8988T (cell line): Measurements from ENCODE around the gene RCSD1.

Source experiments
- DNase-seq: peaks from one replicate; pipeline ENCODE4 v3.0.0; 2011

The RCSD1 gene

DNA sequence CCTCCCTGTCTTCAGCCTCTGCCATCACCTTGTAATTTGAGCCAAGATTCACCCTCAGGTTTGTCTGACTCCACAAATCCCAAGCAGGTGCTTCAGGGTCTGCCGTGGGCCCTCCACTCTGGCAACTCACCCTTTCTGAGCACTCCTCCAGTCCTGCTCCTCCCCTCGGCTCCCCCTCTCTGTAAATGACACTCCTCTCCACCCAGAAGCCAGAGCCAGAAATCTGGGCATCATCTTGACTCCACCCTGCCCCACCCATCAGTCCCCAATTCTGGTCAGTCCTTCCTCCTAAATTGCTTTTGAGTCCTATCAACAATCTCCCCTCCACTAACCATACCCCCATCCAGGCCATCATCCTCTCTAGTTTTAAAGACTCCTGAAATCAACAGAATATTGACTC, 40.5 kb downstream of the RCSD1 start:
- no peak for DNase-seq

DNA sequence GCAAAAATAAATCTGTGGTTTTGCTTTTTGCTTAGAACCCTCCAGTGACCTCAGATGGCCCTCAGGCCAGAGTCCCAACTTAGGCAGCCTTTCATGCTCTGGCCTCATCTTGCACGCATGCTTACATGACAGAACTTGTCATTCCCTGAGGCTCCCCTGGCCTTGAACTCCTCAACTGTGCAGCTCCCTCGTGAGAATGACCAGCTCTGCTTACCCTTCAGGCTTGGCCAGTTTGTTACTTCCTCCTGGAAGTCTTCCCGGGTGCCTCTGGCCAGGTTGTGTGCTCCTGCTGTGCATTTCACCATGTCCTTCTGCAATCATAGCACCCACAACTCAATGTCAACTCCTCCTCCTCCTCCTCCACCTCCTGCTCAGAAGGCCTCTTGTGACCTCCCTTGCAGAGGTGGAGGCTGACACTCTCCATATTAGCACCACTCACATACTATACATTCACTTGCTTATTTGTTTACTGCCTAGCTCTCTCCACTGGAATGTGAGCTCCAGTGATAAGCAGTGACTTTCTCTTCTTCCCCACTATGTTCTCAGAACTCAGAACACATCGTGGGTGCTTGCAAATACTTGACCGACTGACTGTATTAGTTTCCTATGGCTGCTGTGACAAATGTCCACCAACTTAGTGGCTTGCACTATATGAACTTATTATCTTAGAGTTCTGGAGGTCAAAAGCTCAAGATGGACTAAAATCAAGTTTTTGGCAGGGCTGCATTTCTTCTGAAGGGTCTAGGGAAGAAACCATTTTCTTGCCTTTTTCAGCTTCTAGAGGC, 41.9 kb downstream of the RCSD1 start:
- no peak for DNase-seq

DNA sequence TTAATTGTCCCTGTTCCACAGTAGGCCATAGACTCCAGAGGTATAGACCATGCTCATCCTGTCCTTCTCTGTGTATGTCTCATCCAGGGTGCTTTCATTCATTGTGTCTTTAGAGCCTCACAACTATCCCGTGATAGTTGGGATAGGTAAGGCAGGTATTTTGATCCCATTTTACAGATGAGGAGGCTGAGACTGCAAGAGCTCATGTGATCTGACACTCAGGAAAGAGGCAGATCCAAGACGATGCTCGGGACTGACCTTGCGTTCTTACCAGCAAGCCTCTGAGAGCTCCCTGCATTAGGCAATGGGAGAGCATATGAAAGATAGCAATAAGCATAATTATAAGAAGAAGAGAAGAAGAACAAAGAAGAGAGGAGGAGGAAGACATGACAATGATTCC, 42.8 kb downstream of the RCSD1 start:
- DNase-seq: no peak

DNA sequence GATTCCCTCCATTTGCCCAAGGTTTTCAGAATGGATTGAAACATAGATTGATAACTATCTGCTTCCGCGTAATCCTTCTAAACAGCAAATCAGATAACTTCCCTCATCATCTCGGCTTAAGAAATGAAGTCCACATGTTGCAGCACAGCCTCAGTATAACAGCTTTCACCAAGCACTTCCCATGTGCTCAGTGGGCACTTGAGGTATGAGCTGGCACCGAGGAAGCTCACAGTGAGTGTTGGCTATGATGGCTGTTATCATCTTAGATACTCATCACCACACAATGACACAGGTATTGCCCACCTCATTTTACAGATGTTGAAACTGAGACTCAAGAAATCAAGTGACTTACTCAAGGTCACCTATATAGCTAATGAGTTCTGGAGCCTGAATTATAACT, 43.2 kb downstream of the RCSD1 start:
- no peak for DNase-seq

DNA sequence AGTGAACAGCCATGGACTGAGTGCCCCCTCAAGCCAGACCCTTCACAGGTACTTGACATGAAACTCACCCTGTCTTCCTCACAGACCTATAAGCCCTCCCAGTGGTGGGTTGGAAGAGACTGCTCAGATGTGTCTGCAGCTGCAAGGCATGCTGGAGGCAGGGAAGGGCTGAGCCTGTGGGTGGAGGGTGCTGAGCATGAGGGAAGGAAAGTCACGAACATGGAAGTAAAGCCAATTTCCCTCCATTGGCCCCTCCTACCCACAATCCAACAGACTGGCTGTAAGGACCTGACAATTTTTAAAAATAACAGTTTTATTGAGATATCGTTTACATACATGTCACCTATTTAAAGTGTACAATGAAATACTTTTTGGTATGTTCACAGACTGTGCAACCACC, 44.1 kb downstream of the RCSD1 start:
- DNase-seq: no peak

DNA sequence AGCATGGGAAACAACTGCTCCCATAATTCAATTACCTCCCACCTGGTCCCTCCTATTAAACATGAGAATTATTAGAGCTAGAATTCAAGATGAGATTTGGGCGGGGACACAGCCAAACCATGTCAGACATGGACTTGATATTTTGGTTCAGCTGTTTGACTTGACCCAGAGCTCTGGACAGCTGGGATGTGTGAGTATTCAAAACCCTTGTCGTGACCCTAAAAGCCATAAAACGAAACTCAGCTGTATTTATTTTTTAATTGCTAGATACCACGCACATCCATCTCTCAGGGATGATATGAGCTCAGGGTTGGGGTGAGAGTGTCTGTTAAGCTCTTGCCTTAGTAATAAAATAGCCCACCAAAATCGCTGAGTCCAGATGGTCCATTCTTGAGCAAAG, 45.4 kb downstream of the RCSD1 start:
- no peak for DNase-seq

DNA sequence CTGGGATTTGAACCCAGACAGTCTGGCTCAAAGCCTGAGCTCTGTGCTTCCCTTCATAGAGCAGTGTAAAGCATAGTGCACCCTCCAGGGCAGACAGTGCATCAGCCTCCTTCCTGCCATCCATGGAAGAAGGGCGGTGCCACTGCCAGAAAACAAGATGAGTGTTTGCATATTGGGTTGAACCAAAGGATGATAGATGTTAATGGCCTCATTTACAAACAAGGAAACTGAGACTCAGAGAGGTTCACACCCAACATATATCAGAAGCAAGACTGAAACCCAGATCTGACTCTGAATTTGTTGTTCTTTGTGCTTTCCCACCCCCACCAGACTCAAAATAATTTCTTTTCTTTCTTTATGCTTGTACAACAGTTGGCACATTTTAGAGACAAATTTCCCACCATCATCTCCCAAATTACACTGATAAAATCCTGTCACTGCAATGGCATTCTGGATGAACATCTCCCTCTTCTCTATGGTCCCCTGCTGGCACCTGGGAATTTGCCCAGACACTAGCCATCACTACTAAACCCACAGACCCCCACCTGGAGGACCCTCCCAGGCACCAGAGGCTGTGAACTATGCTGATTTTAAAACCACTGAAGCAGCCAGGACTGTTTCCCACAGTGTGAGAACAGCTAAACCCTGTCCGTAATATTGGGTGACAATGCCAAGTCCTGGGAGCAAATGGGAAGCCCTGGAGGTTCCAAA, 46.3 kb downstream of the RCSD1 start:
- no peak for DNase-seq

DNA sequence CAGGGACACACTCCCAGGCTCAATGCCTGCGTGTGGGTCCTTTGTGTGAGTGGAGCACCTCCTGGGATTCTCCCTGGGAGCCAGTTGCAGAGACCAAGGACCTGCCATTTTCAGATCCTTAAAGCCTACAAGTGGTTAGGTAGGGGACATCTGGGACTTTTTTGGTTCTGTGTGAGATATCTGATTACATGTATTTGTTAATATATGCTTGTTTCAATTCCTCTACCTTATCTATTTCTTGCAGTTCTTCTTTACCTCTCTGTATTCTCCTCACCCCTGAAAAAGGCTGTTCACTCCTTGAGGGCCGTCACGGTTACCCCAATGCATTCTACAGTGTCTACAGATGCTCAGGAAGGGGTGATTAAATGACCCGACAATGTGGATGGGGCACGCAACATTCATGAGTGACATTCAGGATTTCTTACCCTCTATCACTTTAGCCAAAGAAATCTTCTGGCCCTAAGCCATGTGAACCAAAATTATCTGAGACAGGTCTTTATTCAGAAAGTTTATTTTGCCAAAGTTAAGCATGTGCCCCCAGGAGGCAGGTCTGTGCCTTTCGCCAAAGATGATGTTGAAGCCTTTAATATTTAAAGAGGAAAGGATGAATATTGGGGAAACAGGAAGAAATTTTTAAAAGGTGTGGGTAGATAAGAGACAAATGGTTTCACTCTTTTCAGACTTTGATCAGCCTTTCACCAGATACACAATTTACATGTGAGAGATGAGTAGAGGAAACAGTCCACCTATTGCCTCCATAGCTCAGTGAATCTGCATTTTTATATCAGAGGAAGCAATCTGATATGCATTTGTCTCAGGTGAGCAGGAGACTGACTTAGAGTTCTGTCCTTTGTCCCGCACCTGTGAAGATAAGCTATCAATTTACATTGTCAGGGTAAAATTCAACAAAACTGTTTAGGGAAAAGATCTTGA, 47.1 kb downstream of the RCSD1 start:
- DNase-seq: no peak

DNA sequence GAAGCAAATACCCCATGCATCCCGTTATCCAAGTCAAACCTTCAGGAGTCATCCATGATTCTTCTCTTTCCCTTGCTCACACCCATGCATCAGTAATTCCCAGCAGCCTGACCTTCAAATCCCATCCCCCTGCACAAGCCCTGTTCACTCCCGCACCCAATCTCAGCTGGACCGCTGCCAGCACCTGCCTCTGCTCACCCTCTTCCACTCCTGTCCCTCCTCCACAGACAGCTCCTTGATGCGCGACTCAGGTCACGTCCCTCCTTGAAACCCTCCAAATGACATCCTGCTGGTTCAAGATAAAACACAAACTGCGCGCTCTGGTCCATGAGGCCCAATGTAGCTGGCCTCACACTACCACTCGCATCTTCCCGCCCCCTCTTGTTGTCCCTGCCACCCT, 48.4 kb downstream of the RCSD1 start:
- DNase-seq: no peak

DNA sequence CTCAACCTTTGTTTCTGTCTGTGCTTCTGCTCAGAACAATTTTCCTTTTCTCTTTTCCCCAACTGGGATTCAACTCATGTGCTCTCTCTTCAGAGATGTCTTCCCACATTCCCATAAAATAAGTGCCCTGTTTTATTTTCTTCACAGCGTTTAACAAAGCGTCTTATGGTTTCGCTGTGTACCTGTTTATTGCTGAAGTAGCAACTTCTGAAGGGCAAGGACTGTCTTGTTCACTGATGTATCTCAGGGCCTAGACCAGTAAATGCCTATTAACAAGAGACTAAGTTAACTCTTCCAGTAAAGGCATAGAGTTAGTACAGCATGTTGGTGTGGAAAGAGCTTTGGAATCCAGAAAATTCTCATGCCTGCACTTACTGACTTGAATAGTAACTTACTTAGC, 48.8 kb downstream of the RCSD1 start:
- no peak for DNase-seq

DNA sequence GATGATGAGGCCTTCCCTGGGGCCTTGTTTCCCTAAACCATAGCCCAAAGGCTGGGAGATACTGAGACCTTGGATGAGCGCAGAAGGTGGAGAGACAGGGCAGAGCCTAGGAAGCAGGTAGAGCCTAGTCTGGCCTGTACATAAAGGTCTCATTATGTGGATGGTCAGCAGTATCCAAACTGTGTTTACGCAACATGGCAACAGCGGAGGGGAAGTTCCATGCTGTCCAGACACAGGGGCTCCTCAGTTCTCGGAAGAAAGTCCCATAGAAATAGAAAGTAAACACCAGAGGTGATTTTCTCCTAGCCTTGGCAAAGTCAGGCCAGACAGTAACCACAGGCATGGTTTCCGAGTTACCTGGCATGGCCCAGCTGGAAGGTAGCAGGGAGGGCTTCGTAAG, 49.7 kb downstream of the RCSD1 start:
- DNase-seq: no peak

DNA sequence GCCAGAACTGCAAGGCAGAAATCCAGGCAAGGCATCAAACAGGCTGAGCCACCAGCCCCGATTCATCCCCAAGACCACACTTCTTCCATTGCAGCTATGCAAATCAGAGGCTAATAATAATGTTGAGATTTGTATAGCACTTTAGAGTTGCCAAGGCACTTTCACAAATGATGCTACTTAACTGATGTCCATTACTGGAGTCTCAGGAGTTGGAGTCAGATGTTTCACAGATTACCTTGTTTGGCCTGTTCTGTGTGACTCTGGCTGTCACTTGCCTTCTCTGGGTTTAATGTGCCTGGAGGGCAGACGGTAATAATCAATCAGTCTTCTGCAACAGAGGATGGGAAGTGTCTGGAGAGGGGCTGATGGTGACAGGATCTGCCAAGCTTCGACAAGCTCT, 51.0 kb downstream of the RCSD1 start:
- DNase-seq: no peak

DNA sequence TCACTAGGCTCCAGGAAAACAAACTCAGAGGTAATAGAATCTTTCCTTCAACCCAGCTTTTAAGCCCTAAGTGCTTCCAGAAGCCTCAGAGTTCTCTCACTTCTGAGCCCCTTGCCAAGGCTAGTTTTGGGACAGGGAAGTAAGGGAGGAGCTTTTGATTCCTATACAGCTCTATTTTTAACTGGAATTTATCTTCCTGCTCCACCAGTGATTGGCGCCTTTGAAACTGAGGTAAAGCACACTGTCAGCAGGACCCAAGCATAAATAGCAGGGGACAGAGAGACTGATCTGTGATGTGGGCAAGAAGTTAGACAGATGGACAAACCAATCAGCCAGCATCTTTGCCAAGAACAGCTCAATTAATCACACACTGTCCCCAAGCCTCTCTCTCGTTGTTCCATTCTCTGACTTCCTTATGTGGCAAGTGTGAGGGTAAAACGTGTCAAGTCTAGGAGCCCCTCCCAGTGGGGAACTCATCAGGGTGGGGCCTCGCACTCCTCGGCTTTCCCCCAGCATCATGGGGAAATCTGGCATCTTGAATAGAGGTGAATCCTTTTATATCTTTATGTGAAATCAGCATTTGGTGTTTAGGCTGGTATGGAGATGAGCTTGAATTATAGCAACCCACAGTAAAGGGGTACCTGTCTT, 51.5 kb downstream of the RCSD1 start:
- DNase-seq: no peak

DNA sequence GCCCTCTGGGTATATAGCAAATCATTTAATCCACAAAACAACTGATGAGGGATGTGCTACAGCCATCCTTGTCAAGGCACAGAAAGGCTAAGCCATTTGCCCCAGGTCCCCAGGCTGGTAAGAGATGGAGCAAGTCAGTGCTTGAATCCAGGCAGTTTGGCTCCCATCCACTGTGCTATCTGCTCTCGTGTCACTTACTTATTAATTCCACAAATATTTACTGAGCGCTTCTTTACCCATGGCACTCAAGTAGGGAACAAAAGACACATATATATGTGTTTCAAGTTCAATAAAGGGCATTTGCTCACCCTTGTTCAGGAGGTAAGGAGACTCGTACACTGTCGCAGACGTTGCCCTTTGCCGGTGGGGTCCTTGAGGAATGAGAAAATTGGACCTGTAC, 53.2 kb downstream of the RCSD1 start:
- no peak for DNase-seq

DNA sequence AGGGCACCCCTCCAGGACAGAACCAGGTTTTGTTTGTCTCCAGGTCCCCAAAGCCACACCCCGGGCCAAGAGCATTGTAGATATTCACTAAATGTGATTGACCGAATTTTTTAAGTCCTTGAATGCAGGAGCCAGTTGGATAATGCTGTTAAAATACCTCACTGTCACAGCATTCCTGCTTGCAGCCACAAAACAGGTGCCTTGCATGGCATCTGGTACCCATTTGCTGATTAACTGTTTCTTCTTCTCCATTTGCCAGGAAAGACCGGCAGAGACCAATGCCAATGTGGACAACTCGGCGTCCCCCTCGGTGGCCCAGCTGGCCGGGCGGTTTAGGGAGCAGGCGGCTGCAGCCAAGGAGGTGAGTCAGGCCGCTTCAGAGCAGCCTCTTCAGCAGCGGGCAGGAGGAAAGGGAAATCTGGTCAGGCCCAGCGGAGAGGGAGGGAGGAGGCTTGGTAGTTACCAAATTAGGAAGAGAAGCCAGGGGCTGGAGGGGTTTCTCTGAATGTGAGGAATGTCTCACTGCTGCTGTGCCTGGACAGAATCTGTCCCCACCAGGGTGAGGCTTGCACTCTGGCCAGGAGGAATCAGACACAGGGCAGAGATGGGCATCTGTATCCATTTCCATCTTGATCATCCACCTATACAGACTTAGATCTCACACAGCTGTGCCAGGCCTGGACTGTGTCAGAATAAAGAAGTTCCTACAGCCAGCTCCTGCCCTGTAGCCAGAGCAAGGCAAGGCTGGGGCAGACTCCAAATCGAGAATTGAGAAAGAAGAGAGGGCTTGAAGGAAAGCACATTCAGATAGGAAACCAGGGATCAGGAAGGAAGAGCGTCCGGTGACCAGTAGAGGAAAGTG, 53.8 kb downstream of the RCSD1 start:
- no peak for DNase-seq

DNA sequence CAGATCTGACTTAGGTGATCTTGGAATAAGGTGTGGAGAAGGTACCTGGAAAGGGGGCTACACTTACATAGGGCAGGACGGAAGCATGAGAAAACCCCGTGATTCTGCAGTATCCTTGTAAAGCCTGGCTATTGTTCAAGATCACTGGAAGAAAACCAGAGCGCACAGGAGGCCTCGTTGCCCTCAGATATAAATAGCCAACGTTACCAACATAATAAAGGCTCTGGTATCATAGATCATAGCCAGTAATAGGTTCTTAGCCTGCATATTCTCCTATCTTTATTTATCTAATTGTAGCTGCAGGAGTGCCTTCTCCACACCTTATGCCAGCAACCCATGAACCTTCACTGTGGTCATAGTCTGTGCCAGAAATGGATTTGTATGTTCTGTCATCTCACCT, 55.8 kb downstream of the RCSD1 start:
- DNase-seq: no peak

DNA sequence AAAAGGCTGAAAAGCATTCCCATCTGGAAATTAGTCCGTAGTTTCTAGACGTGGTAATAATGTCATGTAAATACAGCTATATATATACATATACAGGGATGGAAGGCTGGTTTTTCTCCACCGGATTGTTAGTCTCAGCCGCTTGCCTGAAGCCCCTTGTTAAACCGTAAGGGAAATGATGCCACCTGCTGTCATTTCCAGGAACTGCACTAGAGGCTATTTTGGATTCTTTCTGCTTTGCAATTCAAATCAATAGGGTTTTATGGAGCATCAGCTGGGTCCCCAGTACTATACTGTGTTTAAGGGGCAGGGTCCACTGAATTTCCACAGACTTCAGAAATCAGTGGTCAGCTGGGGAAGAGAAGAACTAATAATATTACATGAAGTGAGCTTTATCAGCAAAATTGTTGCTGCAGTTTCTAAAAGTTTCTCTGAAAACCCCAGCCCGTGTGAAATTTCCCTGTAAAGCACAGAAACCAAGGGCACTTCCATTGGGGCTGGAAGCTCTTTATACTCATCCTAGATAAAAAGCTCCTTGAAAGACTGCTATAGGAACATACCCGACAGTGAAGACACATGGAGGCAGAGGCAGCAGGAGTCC, 58.0 kb downstream of the RCSD1 start:
- DNase-seq: peak; percentile 35

DNA sequence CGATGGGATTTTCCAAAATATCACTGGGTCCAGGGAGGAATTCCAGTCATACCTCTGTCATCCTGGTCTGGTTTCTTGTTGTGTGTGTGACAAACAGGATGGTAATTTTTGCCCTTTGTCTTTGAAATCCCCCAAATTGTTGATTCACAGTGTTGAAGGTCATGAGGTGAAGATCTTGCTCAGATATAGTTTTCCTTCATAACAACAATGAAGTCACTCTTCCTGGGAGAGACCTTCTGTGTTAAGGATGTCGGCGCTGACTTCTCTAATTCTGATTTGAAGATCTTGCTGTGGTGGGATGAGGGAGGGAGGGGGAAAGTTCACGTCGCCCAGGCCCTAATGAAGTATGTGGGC, 59.5 kb downstream of the RCSD1 start:
- no peak for DNase-seq

DNA sequence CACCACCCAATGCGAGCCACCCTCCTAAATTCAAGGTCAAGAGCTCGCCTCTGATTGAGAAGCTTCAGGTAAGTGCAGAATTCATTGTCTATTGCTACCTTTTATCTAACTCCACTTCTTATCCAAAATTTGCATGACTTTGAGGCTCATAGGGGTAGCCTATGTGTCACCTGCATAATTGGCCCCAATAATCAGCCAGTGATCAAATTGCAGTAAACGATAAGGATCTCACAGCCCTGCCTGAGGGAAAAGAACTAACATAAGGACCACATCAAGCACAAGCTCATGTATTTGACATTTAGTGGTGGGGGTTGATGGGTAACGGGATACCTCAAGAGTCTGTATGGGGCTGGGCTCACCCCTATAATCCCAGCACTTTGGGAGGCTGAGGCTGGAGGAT, 60.0 kb downstream of the RCSD1 start:
- DNase-seq: no peak

DNA sequence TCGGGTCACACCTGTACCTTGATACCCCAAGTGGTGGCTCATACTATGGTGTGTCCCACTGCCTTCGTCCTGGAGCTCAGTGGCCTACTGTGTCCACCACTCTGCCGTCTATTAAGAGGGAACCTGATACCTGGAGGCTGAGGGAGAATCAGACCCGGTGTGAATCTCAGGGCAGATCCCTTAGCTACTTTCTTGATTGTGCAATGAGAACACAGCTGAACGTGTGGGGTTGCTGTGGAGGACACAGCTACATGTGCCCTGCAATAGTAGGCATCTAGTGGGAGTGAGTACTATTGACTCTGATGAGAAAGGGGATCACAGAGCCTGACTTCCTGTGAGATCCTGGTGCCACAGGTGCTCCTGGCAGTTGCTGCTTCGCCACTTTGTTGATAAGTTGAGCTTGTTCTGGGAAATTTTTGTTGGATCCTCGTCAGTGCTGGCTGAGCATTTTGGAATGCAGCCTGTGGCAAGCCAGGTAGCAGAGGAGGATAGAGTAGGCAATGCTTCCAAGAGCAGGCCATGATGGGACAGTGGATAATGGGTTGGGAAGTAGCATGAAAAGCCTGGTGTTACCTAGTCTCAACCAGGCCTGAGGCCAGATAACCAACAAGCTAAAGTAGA, 63.5 kb downstream of the RCSD1 start:
- no peak for DNase-seq

DNA sequence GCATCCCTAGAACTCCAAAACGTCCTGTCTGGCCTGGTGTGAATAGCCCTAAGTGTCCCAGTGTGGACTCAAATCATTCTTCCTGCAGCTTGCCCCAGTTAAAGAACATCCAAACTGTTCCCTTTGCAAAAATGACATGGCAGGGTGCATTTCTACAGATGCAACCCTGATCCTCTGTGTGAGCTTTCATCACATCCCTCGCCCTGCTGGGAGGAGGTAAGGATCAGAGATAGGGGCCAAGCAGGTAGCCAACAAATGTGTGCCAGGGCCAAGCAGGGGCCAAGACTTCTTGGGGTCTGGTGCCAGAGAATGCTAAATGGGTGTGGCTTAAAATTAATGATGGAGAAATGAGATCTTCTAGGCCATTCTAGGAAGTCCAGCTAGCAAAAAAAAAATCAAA, 64.7 kb downstream of the RCSD1 start:
- no peak for DNase-seq
